HEK293T (cell line): Measurements from ENCODE around the gene GPR180.

Experiments
- CTCF ChIA-PET: fragments of 350-600 bp; formaldehyde crosslinking; extraction: SDS; loops from one replicate; lab custom pipeline; 2021; ENCODE audit warnings: antibody characterized with exemption, inconsistent platforms; lab: Yijun Ruan, JAX
- POLR2A ChIA-PET: fragments of 350-600 bp; formaldehyde crosslinking; extraction: SDS; loops from one replicate; lab custom pipeline; 2020; ENCODE audit warnings: antibody characterized with exemption, inconsistent platforms; lab: Yijun Ruan, JAX
- DNase-seq: peaks from one replicate; pipeline ENCODE4 v3.0.0; 2012; ENCODE audit warnings: mixed read lengths; ENCODE audit errors: extremely low spot score
- ARNT ChIP-seq: fragments of 450-650 bp; IDR thresholded peaks from 2 replicates; pipeline ENCODE4 v1.6.1; 2017; ENCODE audit warnings: mild to moderate bottlenecking
- BHLHE40 ChIP-seq: fragments of 450-650 bp; IDR thresholded peaks from 2 replicates; pipeline ENCODE4 v1.6.1; 2016; ENCODE audit warnings: mild to moderate bottlenecking, moderate library complexity, borderline replicate concordance
- CTBP1 ChIP-seq: fragments of 450-650 bp; IDR thresholded peaks from 2 replicates; pipeline ENCODE4 v1.6.1; 2016; ENCODE audit warnings: borderline replicate concordance
- ELF4 ChIP-seq: fragments of 450-650 bp; IDR thresholded peaks from 2 replicates; pipeline ENCODE4 v1.6.1; 2017; ENCODE audit warnings: antibody characterized with exemption
- FOXA1 ChIP-seq: fragments of 450-650 bp; IDR thresholded peaks from 2 replicates; pipeline ENCODE4 v1.6.1; 2016; ENCODE audit warnings: mild to moderate bottlenecking
- FOXK2 ChIP-seq: fragments of 450-650 bp; IDR thresholded peaks from 2 replicates; pipeline ENCODE4 v1.6.1; 2016; ENCODE audit warnings: mild to moderate bottlenecking
- FOXM1 ChIP-seq: fragments of 450-650 bp; IDR thresholded peaks from 2 replicates; pipeline ENCODE4 v1.6.1; 2017; ENCODE audit warnings: mild to moderate bottlenecking, borderline replicate concordance
- HDGF ChIP-seq: fragments of 450-650 bp; IDR thresholded peaks from 2 replicates; pipeline ENCODE4 v1.6.1; 2017; ENCODE audit warnings: antibody characterized with exemption, borderline replicate concordance
- L3MBTL2 ChIP-seq: fragments of 450-650 bp; conservative IDR thresholded peaks from 2 replicates; pipeline ENCODE4 v1.6.1; 2016; ENCODE audit warnings: mild to moderate bottlenecking
- LEF1 ChIP-seq: fragments of 450-650 bp; IDR thresholded peaks from 2 replicates; pipeline ENCODE4 v1.6.1; 2017; ENCODE audit warnings: mild to moderate bottlenecking, borderline replicate concordance
- NFRKB ChIP-seq: fragments of 450-650 bp; IDR thresholded peaks from 2 replicates; pipeline ENCODE4 v1.6.1; 2016; ENCODE audit warnings: mild to moderate bottlenecking, moderate library complexity
- PKNOX1 ChIP-seq: fragments of 450-650 bp; IDR thresholded peaks from 2 replicates; pipeline ENCODE4 v1.6.1; 2016
- SP1 ChIP-seq: fragments of 450-650 bp; IDR thresholded peaks from 2 replicates; pipeline ENCODE4 v1.6.1; 2017
- SUZ12 ChIP-seq: fragments of 450-650 bp; IDR thresholded peaks from 2 replicates; pipeline ENCODE4 v1.6.1; 2016; ENCODE audit warnings: mild to moderate bottlenecking
- TARDBP ChIP-seq: fragments of 450-650 bp; IDR thresholded peaks from 2 replicates; pipeline ENCODE4 v1.6.1; 2016
- ZNF384 ChIP-seq: fragments of 450-650 bp; IDR thresholded peaks from 2 replicates; pipeline ENCODE4 v1.6.1; 2016

Gene GPR180

DNA sequence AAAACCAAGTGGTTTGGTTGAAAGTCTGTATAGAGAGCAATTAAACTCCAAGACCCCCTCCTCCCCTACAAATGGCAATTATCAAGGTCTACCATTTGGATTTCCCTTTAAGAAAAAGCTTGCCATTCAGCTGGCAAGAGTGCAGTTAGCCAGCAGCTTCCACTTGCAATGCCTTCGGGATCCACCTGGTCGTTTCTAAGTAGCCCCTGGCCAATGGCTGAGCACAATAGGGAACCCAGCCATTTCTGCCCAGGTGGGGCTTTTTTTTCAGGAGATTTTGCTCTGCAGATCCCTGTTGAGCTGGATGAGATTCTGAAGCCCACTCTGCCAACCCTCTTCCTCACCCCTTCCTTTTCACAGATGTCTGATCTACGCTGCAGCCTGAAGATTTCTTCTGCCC, 32.0 kb upstream of the GPR180 start:
- no peak for DNase-seq
- TF ChIP-seq ELF4, result no peak
- ChIA-PET POLR2A (interaction anchor here (0.6 to 1.8 kb wide), 3 partner anchors 20 to 1179 kb away, joined by 3 to 9 read pairs (median 7); partner anchors contain the start of gene TGDS), CTCF (no interaction called here)

- CTCF ChIA-PET, result no interaction called here
- no peak for TF ChIP-seq ELF4
- no peak for TF ChIP-seq SP1
- no peak for TF ChIP-seq CTBP1
- TF ChIP-seq PKNOX1, result no peak
- TF ChIP-seq FOXM1, result no peak
- TF ChIP-seq ARNT, result no peak
Measured at GRCh38 chr13:94579063-94579462, 22.6 kb upstream of the GPR180 start.

DNA sequence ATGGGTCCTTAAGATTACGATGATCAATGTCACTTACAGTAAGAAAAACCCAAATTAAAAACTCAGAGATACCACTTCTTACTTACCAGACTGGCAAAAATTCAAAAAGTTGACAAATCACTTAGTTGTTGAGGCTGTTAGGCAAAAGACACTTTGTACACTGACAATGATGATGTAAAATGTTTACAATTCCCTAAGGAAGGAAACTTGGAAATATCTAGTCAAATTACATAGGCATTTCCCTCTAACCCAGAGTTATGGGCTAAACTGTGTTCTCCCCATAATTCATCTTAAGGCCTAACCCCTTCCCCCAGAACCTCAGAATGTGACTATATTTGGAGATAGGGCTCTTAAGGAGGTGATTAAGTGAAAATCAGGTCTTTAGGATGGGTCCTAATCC, 17.7 kb upstream of the GPR180 start:
- POLR2A ChIA-PET, result no interaction called here
- CTCF ChIA-PET, result no interaction called here
- no peak for TF ChIP-seq HDGF
- no peak for TF ChIP-seq TARDBP
- TF ChIP-seq SUZ12, result no peak
- no peak for TF ChIP-seq ZNF384
- TF ChIP-seq FOXA1, result no peak
- TF ChIP-seq ARNT, result no peak
- no peak for TF ChIP-seq BHLHE40
- TF ChIP-seq PKNOX1, result no peak
- TF ChIP-seq SP1, result no peak
- no peak for TF ChIP-seq CTBP1
- TF ChIP-seq NFRKB, result no peak
- no peak for DNase-seq

More at GRCh38 chr13:94579063-94579462, 22.6 kb upstream of the GPR180 start:
- POLR2A ChIA-PET, result interaction anchor here (1.2 to 3.0 kb wide), 2 partner anchors 17 to 30 kb away, joined by 4 to 18 read pairs; partner anchors contain the start of gene TGDS
- no peak for DNase-seq

DNA sequence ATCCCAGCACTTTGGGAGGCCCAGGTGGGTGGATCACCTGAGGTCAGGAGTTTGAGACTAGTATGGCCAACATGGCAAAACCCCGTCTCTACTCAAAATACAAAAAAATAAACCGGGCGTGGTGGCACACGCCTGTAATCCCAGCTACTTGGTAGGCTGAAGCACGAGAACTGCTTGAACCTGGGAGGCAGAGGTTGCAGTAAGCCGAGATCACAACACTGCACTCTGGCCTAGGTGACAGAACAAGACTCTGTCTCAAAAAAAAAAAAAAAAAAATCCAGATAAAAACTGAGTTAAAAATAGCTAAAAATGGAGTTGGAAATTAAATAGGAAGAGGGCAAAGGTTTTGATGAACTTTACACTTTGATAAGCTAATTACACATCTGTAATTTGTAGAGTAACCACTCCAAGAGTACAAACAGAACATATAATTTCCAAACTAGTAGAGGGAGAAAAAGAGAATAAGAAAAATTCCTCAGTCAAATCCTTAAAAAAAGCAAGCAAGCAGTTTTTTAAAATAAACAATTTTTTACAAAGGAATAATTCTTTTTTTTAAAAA, 16.0 kb upstream of the GPR180 start:
- CTCF ChIA-PET, result interaction anchor here (1.5 to 1.6 kb wide), 2 partner anchors 10 to 19 kb away, joined by 3 to 6 read pairs; partner anchors contain the start of gene TGDS
- POLR2A ChIA-PET, result interaction anchor here (2.7 kb wide), 1 partner anchor 10 kb away, joined by 14 read pairs; the partner anchor contains the start of gene TGDS
- no peak for DNase-seq
- TF ChIP-seq BHLHE40 (no peak), NFRKB (no peak), L3MBTL2 (no peak), FOXA1 (no peak), FOXM1 (no peak), PKNOX1 (no peak), TARDBP (no peak), LEF1 (no peak), ELF4 (no peak), FOXK2 (no peak), SUZ12 (no peak), CTBP1 (no peak)

DNA sequence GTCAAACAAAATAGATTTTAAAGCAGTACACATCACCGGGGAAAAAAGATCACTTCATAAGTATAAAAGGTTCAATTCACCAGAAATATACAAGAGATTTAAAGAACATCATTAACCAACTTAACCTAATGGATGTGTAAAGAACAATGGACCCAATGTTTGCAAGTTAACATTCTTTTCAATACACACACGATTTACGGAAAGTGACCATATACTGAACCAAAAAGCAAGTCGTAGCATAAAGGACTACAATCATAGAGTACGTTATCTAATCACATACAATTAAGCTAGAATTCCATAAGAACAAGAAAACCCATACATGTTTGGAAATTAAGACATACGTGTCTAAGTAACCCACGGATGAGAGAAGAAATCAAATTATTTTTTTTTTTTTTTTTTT, 15.3 kb upstream of the GPR180 start:
- no peak for TF ChIP-seq FOXM1
- no peak for TF ChIP-seq ZNF384
- no peak for TF ChIP-seq BHLHE40
- POLR2A ChIA-PET, result interaction anchor here (1.3 to 2.7 kb wide), 2 partner anchors 10 to 37 kb away, joined by 5 to 14 read pairs; partner anchors contain the start of gene TGDS
- CTCF ChIA-PET, result interaction anchor here (1.5 to 1.6 kb wide), 2 partner anchors 10 to 19 kb away, joined by 3 to 6 read pairs; partner anchors contain the start of gene TGDS
- no peak for DNase-seq

DNA sequence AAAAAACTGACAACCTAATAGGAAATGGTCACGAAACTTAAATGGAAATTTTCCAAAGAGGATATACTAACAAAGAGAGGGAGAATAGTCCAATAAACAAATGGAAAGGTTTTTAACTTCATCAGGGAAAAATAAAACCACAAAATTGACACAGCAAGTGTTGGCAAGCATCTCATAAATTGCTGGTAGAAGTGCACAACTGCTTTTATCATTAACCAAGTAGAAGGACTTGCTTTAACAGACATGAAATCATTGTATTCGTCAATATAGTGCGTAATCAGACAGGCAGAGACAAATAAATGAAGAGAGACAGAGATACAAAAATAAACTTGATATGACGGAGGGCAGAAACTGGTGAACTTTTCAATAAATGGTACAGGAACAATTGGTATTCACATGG, 13.1 kb upstream of the GPR180 start:
- no peak for DNase-seq
- ChIA-PET POLR2A (no interaction called here), CTCF (no interaction called here)
- TF ChIP-seq ELF4 (no peak), NFRKB (no peak), FOXA1 (no peak), BHLHE40 (no peak), LEF1 (no peak), ZNF384 (no peak), L3MBTL2 (no peak)

GRCh38 chr13:94590744-94591143, 10.9 kb upstream of the GPR180 start:
- ChIA-PET CTCF (no interaction called here), POLR2A (interaction anchor here (1.4 kb wide), 1 partner anchor 41 kb away, joined by 8 read pairs; no protein-coding TSS in a partner anchor)
- DNase-seq, result no peak
- no peak for TF ChIP-seq BHLHE40
- no peak for TF ChIP-seq FOXA1
- TF ChIP-seq PKNOX1, result no peak
- TF ChIP-seq NFRKB, result no peak
- no peak for TF ChIP-seq LEF1
- no peak for TF ChIP-seq SP1
- no peak for TF ChIP-seq FOXK2
- no peak for TF ChIP-seq ZNF384
- no peak for TF ChIP-seq TARDBP
- TF ChIP-seq ELF4, result no peak
- no peak for TF ChIP-seq HDGF
- no peak for TF ChIP-seq FOXM1
- no peak for TF ChIP-seq CTBP1
- no peak for TF ChIP-seq ARNT
- no peak for TF ChIP-seq L3MBTL2
- TF ChIP-seq SUZ12, result no peak
